ENCODE measurements around the gene MEGF11.

Gene MEGF11

DNA sequence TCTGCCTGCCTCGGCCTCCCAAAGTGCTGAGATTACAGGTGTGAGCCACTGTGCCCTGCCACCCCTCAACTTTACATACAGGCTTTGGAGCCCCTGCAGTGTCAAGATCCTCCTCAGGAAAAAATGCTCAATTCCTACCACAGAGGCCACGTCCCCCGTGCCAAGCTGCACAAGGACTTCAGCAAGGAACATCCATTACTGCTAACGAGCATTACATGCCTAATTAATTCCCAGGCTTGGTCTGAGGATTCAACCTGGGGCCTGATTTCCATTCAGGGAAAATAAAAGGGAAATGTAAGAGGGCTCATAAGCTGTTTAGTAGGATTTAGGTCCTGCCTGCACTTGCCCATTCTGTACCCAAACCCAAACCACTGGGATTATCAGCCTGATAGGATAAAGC lies 222.9 kb downstream of the MEGF11 start:
- DNase-seq (ENCODE audit: low read depth in 2 of 2) = no peak

DNA sequence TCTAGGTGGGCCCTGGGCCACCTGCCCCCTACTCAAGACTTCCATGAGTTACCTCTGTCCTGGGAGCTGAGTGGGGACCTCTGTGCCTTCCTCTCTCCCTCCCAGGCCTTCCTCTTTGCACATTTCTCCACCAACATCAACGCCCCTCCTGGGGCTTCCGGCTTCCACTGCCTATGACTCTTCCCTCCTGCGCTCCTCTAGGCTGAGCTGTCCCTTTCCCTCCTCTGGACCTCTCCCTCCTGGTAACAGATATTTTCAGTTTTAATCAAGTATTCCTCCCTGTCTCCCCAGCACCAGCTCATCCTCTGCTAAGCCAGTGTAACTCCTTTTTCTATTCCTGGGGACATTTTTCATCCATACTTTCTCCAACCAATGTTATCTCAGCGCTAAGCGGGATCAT lies 223.9 kb downstream of the MEGF11 start:
- DNase-seq (ENCODE audit: low read depth in 2 of 2) = no peak

DNA sequence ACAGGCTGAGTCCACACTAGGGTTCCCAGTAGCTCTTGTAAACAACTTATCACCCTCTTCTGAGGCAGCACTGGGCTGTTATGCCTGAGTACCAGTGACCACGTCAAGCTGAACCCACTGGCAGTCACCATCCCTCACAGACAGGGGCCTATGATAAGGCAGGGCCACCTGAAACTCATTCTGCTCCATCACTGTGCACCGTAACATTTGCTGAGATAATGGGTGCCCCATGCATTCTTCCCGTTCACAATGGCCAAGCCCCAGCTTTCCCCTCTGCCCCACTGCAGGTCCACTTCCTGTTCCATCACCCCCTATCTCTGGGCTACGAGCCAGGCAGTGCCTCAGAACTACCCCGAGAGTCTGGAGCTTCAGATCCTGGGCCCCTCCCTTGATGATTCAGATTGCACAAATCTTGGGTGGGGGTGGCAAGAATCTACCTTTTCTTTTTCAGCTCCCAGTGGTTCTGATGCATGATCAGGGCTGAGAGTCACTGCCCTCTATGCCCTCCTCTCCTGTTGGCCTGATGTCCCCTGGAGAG lies 226.2 kb downstream of the MEGF11 start:
- no peak for DNase-seq (ENCODE audit: low read depth in 2 of 2)

DNA sequence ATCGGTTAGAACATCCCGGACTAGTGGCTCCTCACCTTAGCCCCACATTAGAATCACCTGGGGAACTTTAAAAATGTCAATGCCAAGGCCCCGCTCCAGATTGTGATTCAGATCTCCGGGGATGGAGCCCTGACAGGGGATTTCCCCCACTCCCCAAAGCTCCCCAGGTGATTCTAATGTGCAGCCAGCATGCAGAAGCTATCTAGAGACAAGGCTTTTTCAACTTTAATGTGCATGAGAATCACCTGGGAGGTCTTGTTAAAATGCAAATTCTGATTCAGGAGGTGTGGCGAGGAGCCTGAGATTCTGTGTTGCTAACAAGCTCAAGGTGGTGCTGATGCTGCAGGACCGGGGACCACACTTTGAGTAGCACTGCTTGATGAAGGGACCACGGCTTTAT lies 227.6 kb downstream of the MEGF11 start:
- DNase-seq (ENCODE audit: low read depth in 2 of 2) = no peak

DNA sequence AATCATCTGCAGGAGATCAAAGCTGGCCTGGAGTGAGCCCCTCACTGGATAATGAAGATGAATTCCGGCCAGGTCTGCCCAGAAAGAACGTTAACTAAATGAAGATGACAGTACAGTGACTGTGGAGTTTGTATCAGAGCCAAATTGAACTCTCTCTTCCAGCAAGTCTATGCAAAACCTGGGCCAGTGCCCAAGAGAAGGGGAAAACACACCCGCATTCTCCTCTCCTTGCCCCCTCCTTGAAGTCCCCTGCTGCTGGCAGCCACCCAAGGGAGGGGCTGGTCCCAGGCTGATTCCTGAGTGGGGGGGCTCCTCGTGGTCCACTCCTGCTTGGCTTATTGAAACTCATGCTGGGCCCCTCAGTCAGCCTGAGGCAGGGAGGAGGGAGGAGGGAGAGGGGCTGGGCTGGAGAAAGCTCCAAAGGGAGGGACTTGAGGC lies 228.5 kb downstream of the MEGF11 start:
- DNase-seq (ENCODE audit: low read depth in 2 of 2) = no peak

DNA sequence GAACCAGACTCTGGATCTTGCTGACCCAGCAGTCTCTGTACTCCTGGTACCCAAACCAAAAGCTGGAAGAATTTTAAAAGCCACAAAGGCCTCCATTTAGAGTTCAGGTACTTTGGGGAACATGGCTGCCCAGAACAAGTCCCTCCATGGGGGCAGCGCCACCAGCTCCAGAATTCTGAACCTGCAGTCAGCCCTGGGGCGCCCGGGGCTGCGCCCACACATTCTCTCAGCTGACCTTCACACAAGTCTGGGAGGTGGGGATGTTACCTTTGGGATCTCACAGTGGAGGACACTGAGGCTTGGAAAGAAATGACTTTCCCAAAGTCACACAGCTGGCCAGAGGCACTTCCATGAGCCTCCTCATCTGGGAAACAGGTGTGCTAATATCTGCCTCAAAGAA lies 229.4 kb downstream of the MEGF11 start:
- DNase-seq (ENCODE audit: low read depth in 2 of 2) = no peak

DNA sequence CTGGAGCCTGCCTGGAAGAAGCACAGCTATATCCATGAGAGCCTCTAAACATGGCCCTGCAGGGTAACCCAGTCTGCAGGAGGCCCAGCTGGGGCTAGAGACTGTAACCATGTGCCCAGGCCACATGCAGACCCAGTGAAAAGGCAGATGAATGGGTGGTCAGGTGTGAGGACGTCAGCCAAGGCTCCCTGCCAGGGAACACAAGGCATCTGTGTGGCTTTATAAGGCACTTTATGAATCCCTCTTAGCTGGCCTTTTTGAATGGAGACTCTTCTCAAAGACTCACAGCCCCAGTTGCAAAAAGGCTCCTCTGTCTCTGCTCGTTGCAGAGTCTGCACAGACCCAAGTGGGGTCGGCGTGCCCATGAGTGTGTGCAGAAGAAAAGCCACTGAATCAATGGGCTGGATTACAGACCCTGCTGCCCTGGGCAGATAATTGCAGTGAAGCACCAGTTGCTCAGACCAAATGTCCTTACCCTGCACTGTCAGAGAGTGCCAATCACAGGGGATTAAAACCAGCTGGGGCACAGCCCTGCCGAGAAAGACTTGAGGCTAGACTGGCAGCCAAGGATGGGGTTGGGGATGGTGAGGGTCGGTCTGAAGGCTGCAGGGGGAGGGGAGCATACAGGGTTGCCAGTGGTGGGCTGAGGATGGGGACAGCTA lies 230.1 kb downstream of the MEGF11 start:
- no peak for DNase-seq (ENCODE audit: low read depth in 2 of 2)

DNA sequence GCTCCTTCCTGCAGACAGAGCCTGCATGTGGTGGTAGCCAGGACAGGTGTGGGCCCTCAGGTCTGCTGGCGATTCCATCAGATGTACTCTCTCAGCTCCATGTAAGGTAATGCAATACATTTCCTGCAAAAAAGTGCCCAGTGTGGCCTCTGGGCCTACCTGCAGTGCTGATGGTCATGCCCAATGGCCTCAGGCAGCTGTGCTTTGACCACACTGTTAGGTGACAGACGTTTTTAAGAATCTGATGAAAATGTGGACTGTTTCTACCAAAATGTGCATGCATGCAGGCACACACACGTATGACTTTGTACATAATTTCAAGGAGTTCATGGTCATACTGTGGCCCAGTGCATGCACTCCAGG lies 231.4 kb downstream of the MEGF11 start:
- no peak for DNase-seq (ENCODE audit: low read depth in 2 of 2)

DNA sequence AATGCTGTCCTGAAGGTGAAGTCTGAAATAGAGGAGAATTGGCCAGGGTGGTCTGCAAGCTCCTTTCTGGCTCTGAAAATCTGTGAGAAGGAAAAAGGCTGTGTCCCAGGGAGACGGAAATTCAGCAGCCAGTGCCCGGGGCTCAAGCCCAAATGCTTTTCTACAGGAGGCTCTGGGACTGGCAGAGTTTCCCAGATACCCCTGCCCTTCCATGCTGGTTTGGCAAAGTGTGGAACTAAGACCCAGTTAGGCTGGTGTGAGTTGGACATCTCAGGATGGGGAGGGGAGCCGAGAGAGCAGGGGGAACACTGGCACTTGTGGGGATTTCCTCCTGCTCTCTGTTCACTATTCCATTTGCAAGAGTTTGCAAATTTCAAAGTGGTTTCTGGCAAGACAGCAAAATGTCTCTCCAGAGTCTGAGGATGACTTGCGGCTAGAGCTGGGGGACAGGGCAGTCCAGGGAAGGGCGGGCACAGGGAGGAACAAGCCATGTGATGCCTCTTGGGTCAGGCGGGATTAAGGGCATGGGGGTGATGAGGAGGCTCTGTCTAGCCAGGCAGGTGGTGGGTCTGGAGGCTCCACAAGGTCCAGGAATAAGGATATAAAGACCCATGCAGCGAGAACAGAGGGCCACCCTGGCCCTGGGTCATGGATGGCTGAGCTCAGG lies 231.9 kb downstream of the MEGF11 start:
- no peak for DNase-seq (ENCODE audit: low read depth in 2 of 2)

DNA sequence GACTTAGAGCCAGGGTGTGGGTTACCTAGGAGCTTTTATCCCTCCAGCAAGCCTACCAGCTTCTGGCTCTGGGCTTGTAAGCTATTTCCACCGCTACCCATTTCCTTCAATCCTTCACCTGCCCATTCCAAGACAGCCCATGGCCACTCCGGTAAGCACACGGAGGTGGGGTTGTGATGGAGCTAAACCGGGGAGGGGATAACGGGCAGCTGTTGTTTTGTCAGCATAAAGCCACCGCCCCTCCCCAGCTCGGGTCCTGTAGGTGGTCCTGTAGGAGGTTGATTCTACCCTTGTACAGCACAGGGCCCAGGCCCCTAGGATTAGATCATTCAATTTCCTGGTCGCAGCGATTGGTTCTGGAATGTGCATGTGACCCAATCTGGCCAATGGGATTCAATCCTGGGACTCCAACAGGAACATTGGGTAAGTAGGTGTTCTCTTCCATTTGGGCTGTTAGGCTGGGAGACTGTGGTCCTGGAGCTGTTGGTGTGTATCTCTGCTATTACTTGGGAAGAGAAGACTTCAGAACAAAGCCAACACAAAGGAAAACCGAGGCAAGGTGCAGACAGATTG lies 233.6 kb downstream of the MEGF11 start:
- DNase-seq (ENCODE audit: low read depth in 2 of 2) = no peak

DNA sequence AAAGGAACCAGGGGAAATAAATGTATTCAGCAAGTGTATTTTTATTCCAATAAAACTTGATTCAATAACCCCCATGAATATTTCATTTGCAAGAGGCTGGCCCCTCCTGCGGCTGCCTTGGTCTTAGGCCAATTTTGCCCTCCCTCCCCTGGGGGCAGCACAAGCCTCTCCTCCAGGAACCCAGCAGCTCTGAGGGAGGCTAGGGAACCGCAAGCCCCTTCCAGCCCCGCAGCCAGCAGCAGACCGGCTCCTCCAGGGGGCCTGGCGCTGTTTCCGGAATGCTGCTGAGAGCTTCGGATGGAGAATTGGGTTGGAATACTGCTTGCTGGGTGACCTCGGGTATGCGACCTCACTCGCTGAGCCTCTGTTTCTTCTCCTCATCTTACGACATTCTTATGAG lies 234.2 kb downstream of the MEGF11 start:
- DNase-seq (ENCODE audit: low read depth in 2 of 2) = no peak

DNA sequence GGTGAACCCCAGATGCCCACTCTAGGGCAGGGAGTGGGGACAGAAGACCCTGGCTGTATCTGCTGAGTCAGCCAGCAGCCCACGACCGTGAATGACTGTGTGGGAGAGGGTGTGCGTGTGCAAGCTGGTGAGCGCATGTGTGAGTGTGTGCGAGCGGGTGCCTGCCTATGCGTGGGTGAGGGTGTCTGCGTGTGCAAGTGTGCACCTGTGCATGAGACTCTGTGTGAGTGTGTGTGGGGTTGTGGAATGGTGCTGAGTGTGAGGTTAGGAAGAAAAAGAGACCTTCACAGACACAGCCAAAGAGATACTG lies 235.1 kb downstream of the MEGF11 start:
- DNase-seq (ENCODE audit: low read depth in 2 of 2) = no peak

DNA sequence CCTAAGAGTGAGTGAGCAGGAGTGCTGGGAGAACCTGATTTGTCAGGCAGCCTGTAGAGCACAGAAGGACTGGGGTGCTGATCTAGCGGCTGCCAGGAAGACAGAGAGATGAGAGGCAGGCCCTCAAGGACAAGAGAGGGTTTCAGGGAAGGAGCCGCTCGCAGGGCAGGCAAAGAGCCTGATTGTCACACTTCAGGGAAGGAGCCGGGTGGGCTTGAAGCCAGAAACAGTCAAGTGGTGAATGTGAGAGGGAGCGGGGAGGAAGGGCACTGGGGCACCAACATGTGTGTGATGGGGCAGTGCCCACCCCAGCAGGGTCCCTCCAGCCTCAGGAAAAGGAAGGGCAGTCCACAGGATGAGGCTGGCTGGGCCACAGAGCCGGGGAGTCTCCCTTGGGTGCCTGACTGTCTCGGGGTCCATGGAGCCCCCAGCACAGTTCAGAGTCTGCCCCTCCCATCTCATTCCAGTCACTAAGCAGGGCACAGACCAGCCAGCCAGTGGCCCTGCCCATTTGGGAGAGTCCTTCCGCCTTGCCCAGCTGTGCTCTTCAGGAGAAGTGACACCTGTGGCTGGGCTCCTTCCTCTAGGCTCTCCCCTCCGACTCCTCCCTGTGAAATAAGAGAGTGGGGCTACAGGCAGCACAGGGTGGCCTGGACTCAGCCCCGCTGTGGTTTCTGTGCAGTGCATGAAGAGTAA lies 235.6 kb downstream of the MEGF11 start:
- no peak for DNase-seq (ENCODE audit: low read depth in 2 of 2)

DNA sequence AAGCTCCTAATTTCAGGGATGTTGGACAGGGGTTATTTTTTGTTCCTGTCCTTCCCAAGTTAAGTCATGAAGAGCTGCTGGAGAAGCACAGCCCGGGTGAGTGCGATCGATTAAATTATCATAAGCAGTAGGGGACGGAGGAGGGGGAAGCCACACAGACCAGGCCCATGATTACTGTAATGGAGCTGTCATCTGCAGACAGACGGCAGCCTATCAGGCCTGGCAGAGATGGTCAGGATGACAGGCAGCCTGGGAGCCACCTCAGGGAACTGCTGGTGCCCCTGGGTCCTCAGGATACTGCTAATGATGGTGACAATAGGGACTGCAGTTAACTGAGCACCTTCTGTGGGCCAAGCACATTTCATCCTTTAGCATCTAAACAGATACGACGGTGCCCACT lies 236.6 kb downstream of the MEGF11 start:
- no peak for DNase-seq (ENCODE audit: low read depth in 2 of 2)

DNA sequence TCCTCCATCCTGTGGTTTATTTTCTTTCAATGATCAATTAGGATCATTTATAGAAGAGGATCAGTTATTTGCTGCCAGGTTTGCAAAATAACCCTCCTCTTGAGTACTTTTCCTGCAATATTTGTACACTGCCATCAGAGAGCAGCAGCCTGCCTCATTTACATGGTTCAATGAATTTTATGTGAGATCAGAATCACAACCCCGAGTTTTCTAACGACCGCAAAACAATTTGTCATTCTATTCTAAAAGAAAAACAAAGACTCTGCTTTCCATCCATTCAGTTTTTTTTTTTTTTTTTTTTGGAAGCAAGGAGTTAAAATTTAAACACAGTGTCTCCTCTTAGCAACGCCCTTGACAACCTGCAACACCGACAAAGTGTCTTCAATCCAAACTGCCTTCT lies 237.4 kb downstream of the MEGF11 start:
- no peak for DNase-seq (ENCODE audit: low read depth in 2 of 2)

DNA sequence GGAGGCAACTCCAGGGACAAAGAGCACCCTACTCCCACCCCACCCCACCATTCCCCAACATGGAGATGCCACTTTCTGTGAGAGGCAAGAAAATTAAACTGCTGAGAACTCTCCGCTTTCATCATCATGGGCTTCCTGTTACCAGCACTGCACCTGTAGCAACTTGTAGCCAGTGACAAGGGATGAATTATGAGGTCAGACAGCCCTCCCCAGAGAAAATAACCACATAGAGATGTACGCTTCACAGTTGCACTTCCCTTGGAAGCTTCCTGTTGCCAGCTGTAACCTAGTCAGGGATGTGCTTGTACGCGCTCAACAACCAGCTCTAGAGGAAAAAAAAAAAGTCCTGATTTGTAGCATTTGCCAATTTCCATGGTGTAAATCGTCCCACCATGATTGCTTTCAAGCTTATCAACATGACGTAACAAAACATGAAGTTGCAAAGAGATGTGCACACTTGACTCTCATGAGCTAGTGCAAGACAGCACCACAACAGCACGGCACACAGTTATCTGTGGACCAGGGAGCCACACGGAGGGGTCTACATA lies 238.8 kb downstream of the MEGF11 start:
- DNase-seq (ENCODE audit: low read depth in 2 of 2) = no peak

DNA sequence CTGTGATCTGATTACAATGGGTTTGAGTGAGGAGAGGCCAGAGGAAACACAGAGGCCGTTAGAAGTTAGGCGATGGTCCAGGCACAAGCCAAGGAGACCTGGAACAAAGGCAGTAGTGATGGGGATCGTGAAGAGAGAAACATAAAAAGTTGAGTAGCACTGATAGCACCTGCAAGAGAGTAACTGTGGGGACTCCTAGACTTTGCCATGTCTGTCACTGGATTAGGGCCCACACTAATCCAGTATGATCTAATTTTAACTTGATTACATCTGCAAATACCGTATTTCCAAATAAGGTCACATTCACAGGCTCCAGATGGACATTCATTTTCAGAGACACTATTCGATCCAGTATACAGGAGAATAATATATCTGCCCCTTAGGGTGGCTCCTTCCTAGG lies 239.5 kb downstream of the MEGF11 start:
- DNase-seq (ENCODE audit: low read depth in 2 of 2) = no peak

DNA sequence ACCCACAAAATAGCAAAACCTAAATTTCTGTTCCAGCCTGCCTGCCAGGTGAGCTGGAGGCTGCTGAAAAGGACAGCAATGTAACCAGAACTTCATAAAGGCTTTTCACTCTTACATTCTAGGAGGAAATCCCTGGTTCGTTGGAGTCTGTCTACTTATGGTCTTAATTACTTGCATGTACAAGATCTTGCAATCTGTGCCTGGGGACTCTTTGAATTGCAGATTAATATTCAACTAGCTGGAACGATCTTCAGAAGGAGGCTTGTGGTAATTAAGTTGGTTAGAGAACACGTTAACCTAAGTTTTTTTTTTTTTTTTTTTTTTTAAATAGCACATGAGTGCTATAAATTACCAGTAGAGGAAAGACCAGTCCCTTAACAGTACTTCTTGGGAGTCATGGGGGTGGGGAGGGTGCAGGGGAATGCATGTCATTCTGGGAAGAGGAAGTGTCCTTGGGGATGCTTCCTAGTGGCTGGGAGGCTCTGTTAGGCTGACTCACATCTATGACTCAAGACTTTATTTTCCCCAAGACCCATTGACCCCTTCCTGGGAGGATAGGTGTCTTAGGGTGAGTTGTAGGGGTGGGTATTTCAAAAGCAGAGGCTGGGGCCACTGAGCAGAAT lies 244.5 kb downstream of the MEGF11 start:
- no peak for DNase-seq (ENCODE audit: low read depth in 2 of 2)

DNA sequence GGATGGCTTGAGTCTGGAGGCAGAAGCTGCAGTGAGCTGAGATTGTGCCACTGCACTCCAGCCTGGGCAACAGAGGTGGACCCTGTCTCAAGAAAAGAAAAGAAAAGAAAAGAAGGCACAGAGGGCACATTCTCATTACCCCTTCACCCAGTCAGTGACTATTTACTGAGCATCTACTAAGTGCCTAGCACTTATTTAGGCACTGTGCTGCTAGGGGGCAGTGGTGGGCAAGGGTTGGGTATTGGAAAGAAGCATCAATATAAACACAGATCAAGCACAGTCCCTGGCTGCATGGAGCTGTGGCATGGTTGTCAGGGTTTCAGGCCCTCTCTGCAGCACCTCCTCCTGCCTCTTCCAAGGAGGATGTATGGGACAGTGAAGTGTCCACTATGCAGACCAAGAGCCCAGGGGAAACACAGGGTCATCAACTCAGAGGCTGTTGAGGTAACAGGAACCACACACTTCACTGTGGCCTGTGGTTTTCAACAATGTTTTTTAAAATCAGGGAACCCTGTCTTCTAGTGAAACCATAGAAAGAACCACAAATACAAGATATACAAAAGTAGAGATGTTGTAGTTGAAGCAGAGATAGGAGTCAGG lies 245.8 kb downstream of the MEGF11 start:
- DNase-seq (ENCODE audit: low read depth in 2 of 2) = no peak

DNA sequence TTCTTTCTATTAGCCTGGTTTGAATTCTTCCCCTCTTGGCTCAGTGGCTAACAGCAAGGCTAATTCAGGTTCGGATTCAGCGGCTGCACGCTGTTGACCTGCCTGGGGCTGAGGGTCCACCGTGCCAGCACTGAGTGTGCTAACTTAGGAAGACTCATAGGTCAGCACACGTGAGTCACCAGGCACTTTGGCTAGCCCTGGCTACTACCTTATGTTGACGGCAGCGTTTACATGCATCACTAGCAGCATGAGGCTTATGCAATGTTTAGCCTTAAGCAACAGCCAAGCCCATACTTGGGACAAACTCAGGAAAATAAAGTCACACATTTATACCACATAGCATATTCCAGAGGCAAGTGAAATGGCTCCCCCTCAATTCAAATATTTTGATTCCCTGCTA lies 246.6 kb downstream of the MEGF11 start:
- DNase-seq (ENCODE audit: low read depth in 2 of 2) = no peak

DNA sequence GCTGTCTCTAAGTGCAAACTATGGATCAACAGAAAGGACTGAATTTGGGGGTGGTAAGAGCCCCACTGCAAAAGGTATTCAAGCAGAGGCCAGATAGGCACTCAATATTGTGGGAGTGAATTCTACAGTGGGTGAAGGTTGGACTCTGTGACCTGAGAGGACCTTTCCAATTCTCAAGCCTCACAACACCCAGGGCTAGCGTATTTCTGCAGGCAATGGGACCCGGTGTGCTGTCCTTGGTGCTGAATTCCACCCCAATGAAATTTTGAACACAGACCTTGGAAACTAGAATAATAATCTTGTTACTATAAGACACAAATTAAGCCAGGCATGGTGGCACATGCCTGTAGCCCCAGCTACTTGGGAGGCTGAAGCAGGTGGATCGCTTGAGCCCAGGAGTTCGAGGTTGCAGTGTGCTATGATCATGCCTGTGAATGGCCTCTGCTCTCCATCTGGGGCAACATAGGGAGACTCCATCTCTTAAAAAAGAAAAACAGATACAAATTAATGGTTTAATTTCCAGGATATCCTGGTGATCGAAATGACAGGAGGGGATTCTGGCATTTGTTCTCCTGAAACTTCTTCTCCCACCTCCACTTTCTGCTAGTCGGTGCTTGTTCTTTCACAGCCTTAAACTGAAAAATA lies 248.8 kb downstream of the MEGF11 start:
- DNase-seq (ENCODE audit: low read depth in 2 of 2) = no peak

Data from fibroblast of skin of left biceps (primary cell).